Mesenteric fat pad (tissue), 1 donor: Measurements from ENCODE around the gene PROSER2. TPM values are rescaled to one million over a fixed set of nuclear protein-coding genes. Genes with fewer than 3 reads are reported as not detected.

Experiments
- DNase-seq: peaks from one replicate; pipeline ENCODE4 v3.0.0-alpha.2; 2020; ENCODE audit warnings: low spot score
- total RNA-seq: library from RNA; stranded (reverse); fragmentation: NEBNext Ultra II Directional; extraction: Animal tissue kit (Norgen Biotek cat#: 25700); gene quantifications from one replicate; pipeline ENCODE4 v1.2.1, GENCODE V29; 2021
- donor health status: DM: yes; HTN: yes; CAD: no.

PROSER2 gene
- total RNA-seq, 1 donor from 2014 or later, result 9.1 TPM

DNA sequence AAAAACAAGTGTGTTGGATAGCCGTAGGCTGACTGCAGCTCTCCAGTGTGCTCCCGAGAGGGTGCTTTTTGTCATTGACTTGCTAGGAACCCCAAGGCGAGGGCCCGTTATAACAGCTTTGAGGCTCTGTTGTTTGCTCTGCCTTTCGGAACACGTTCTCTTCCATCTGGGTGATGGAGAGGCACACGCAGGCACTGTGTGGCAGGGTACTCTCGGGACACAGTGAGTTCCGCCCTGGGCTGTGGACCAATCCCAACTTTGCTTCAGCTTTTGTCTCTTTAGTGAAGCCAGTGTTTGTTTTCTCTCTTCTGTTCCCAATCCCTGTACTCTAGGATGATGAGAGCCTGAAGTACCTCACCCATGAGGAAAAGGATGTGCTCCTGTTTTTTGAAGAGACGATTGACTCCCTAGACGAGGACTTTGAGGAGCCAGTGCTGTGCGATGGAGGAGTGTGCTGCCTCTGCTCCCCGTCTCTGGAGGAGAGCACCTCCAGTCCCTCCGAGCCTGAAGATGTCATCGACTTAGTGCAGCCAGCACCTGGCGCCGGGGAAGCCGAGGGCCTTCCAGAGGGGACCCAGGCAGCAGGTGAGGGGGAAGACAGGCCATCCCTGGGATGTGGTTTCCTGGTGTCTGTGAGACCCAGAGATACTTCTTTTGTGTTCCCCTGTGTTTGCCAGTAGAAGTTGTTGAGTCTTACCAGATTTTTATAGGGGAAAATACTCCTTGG lies 43.2 kb downstream of the PROSER2 start:
- DNase-seq, result no peak

DNA sequence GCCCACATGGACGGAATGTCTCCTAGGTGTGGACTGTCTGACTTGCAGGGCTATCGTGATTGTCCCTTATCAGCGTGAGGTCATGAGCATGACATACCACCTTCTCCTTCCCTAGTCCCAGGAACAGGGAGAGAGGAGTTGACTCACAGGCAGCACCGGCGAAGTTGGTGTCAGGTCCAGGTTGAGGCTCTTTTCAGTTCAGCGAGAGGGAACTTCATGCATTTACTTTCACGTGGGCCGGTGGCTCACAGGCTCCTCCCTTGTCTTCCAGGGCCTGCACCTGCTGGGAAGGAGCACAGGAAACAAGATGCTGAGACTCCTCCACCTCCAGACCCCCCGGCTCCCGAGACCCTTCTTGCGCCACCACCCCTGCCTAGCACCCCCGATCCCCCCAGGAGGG lies 46.1 kb downstream of the PROSER2 start:
- no peak for DNase-seq

DNA sequence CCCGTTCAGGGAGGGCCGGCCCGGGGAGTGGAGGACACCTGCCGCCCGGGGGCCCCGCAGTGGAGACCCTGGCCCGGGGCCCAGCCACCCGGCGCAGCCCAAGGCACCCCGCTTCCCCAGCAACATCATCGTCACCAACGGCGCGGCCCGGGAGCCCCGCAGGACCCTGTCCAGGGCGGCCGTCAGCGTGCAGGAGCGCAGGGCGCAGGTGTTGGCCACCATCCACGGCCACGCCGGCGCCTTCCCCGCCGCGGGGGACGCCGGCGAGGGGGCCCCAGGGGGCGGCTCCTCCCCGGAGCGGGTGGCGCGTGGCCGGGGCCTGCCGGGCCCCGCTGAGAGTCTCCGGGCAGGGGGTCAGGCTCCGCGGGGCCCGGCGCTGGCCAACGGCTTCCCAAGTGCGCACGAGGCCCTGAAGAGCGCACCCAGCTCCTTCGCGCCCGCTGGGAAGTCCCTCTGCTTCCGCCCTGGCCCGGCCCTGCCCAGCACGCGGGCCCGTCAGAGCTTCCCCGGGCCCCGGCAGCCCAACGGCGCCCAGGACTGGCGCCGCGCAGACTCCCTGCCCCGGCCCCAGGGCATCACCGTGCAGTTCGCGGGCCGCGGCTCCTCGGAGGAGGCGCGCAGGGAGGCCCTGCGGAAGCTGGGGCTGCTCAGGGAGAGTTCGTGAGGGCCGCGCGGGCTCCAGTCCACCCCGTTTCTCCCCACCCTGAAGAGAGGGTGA lies 46.7 kb downstream of the PROSER2 start:
- no peak for DNase-seq

DNA sequence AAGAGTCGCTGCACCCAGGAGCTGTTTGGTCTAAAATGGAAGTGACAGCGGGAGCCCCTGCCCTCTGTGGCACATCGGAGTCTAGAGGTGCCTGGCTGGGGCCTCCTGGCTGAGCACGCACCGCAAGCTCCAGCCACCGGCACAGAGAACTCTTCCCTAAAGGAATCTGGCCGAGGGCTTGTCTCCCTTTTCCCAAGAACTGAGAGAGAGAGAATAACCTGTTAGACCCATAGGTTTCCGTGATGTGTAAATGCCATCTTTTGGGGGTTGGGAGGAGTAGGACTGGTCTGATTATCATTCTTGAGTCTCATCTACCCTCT lies 47.3 kb downstream of the PROSER2 start:
- DNase-seq, result no peak

DNA sequence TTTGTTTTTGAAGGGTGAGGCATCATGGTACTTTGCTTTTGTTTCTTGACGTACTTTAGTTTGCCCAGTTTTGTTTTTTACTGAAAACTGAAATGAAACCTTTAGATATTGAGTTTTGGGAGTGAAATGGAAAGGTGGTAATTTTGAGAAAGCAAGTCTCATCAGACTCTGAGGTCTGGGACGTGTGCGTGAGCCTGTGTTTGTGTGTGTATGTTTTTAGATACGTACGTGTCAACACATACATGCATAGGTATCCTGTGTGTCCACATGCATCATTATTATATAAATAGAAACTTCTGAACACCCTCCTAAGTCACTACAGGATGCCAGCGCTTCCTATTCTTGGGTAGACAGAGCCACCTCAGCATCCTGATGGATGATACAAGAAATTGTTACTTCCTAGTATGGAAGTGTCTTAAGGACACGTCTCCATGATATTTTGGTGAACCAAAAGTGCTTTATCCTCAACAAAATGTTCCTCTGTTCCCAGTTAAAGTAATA lies 47.8 kb downstream of the PROSER2 start:
- no peak for DNase-seq

DNA sequence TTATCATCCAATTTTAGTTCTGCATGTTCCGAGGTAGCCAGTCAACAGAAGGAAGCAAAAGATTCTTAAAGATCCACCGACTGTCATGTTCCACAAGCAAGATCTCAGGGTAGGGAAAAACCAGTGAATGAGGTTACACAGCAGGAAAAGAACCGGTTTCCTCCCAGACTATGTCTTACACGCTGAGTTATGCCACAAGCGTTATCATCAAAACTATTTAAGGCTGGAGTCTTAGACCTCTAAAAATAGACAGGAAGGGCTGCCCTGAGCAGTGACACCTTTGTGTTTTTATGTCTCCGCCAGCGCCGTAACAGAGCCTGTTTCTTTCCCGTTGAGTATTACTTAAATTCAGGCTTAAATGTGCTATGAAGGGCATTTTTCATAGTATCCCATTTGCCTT lies 48.3 kb downstream of the PROSER2 start:
- no peak for DNase-seq

DNA sequence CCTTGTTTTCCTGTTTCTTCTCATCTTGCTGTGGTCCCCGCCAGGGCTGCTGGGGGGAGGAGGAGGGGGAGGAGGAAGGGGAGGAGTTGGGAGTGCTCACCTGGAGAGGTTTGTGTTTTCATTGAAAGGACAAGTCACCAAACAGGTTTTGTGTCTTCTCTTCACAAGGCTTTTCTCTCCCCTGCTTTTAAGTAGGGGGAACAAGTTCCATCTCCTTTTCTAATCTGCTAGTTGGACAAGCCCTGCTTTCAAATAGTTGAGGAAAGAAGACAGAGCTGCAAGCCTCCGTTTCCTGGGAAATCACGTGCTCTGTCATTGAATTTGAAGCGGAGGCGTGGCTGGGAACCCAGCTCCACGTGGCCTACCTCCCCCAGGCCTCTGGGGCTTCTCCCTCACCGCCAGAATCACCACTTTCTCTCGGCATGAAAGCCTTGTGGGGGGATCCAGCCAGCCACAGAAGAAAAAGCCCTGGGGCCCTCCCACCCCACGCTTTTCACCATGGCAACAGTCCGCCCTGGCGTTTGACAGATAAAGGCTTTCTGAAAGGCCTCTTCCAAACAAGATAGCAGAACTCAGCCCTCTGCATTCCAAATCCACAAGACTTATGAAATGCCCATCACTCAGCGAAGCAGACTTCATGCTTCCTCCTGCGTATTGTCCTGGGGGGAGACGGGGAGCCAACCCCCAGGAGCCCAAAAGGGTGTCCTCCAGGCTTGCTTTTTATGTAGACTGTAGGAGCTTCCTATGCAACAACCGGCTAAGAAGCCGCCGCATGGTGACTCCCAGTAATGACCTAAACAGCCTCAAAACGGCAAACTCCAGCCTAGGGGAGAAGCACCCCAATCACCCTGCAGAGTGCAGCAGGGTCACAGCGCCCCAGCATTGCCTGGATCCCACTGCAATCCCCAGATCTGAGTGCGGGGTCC lies 51.7 kb downstream of the PROSER2 start:
- DNase-seq, result no peak

DNA sequence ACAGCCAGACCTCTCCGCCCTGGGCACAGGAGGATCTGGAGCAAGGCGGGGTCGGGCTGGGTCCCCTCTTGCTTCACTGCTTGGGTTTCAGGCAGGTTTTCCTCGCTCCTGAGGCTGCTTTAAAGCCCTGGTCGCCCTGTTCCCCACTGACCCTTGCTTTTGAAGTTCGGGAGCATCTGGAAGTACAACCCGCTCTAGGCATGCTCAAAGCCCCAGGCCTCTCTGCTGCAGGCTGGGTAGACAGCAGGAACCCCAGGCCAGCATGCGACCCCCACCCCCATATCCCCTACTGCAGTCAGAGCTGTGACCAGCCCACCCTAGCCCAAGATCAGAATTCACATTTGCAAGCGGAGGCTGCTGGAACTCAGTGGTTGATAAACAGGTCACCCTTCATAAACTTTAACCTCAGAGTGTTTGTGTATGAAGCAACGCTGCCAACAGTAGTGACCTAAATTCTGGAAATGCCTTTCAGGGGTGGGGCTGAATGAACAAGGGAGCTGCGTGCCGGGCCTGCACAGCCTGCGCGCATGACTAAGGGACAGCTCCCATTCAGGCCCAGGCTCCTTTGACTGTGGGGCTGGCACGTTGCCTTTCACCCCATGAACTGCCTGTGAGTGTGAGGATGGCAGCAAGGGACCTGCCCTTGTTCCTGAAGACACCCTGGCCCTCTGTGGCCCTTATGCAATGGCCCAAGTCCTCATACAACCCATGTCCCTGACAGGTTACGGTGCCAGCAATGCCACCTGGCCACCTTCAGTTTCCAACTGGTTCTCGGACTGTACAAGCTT lies 52.5 kb downstream of the PROSER2 start:
- DNase-seq, result no peak

DNA sequence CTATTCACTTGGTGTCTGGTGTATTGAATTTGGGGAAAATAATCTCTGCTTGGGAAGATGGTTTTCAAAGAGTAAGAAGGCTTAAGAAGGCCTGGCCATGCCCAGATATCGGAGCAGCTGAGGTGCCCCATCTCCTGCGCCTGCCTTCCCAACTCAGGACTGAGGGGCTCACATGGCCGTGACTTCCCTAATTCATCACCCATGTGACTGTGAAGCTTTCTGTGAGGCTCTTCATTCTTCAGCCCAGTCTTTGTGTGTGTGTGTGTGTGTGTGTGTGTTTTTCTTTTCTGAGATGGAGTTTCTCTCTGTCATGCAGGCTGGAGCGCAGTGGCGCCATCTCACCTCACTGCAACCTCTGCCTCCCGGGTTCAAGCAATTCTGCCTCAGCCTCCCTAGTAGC lies 53.2 kb downstream of the PROSER2 start:
- DNase-seq, result no peak

DNA sequence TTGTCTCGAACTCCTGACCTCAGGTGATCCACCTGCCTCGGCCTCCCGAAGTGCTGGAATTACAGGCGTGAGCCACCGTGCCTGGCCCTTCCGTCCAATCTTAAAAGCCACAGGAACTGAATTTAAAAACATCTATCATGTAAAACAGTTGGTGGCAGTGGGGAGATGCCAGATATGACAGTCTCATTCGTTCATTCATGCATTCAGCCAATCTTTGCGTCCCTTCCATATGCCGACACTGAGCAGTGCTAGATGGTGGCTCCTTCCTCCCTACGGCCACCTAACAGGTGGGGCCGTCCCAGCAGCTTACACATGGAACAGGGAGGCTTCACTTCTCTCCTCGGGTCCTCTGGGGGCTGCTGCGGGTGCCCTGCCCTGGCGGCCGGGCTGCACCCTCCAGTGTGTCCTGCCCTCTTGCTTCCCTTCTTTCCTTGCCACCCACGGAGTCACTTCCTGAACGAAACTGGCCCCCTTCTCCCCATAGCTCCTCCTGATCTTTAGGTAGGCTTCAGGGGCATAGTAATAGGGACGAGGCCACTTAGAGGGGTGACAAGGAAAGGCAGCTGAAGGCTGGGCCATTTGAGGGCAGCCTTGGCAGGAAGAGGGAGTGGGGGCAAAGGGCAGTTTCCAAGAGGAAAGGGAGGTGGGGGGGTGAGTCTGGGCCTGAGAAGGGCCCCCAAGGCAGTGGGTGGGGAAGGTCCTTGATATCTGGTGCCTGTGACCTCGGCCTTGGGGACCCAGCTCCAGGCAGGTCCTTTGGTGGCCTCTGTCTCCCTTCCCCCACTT lies 53.8 kb downstream of the PROSER2 start:
- DNase-seq, result no peak

DNA sequence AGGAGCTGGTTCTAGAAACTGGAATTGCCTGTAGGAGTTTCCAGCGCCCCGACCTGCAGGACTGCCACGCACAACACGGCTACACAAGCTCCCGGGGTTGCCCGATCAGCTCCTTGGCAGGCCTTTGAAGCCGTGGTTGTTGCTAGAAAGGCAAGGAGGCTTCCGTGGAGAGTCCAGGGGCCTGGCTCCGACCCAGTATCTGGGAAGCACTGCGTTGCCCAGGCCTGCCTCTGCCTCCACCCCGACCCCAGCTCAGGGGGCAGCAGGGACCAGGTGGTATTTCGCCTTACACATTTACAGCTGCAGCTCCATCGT lies 54.4 kb downstream of the PROSER2 start:
- DNase-seq, result no peak

DNA sequence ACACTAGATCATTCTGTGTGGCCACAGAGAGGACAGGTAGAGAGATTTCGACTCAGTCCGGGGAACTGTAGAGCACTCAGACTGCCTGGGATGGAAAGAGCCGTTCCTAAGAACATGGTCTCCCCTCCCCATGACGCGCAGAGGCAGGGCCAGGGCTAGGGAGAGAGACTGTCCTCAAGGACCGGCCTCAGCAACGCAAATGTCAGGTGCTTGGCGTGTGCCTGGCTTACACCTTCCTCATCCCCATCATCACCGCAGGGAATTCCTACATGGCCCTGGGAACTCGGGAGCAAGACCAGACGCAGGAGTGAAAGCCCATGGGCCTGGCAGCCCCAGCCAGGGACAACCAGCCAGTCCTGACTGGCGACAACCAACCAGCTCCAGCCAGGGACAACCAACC lies 55.6 kb downstream of the PROSER2 start:
- DNase-seq, result no peak

DNA sequence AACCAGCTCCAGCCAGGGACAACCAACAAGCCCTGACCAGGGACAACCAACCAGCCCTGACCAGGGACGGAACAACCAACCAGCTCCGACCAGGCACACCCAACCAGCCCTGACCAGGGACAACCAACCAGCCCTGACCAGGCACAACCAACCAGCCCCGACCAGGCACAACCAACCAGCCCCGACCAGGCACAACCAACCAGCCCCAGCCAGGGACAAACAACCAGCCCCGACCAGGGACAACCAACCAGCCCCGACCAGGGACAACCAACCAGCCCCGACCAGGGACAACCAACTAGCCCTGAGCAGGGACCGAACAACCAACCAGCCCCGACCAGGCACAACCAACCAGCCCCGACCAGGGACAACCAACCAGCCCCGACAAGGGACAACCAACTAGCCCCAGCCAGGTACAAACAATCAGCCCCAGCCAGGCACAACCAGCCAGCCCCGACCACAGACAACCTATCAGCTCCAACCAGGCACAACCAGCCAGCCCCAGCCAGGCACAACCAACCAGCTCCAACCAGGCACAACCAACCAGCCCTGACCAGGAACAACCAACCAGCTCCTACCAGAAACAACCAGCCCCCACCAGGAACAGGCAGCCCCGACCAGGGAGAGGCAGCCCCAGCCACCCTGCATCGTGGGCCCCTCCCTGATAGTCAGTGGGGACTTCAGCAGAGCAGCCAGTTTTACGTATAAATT lies 56.4 kb downstream of the PROSER2 start:
- DNase-seq, result no peak

DNA sequence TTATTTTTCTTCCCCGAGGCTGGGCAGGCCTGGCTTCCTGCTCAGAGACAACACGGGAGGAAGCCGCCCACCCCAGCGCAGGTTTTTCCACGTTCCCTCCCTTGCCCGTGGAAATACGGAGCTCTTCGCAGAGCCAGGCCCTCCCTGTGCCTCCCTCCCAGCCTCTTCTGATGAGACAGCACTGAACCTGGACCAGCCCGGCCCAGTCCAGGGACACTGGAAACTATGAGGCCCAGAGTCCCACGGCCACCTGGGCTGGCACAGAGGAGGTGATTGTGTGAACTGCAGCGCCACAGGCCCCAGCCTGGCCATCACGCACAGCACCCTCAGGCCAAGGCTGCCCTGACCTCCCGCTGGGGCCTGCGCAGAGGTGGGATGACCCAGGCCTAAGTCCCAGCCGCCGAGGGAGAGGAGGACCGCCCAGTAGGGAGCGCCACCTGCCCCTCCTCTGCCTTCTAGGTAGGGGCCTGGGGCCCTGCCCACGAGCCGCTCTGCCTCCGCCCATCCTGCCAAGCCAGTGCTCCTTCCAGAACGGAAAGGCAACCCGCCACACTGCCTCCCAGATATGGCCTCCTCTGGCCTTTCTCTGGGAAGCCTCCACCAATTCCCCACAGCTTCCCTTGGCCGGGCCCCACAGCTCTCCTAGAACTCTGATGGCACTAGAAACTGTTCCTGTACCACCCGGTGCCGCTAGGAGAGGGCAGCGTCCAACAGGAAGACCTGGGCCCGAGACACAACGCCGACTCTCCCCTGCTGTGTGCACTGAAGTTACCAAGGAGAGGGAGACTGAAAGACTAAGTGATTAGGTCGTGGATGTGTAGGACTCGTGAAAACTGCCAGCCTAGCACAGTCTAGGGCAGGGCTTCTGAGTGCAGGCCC lies 57.2 kb downstream of the PROSER2 start:
- no peak for DNase-seq

DNA sequence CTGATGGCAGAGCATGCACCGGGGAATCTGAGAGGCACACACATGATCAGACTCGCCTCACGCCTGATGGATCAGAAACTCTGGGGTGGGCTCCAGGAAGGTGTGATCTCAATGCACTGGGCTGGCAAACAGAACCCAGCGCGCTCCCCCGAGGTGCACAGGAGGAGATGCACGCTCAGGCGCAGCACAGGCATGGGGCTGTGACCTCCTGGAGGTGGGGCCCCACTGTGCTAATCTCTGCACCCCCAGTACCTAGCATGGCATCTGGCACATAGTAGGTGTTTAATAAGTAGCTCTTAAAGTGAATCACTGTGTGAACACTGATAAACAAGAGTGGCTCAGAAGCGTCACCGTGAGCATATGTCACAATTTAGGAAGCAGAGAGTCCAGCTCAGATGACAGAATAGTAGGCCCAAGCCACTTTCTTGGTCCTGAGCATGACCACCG lies 57.9 kb downstream of the PROSER2 start:
- no peak for DNase-seq

DNA sequence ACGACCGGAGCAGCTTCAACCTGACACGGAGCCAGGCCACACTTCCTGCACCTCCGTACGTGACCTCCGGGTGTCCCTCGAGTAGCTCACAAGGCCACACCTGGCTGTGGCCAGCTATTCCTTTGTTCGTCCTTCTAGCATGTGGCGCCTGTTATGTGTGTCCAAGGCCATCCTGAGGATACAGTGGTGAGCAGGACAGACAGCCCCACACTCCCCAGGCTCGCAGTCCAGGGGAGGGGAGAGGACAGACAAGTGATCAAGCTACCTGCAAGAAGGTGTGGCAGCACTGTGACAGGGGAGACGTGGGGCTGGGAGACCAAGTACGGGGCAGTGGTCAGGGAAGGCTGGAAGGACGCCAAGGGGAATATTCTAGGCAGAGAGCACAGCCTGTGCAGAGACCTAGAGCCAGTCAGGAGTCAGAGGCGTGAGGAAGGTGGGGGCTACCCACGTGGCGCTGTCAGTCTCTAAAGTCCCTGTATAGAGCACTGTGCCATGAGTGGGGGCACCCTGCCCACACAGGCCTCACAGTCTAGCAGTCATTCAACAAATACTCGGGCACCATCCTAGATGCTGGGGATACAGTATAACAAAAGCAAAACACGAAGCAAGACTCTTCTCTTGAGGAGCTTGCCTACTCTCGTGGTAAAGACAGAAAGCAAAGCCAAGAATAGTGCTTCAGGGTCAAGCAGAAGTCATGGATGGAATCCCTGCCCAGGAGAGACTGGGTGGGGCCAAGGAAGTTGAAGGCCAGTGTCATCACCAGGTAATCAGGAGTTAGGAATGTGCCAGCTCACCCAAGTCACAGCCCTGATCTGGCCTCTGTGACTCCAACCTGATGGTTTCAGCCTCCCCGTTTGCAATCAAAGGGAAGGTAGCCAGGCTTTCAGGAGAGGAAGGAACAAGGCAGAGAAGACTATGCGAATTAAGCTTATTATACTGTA lies 58.6 kb downstream of the PROSER2 start:
- no peak for DNase-seq

DNA sequence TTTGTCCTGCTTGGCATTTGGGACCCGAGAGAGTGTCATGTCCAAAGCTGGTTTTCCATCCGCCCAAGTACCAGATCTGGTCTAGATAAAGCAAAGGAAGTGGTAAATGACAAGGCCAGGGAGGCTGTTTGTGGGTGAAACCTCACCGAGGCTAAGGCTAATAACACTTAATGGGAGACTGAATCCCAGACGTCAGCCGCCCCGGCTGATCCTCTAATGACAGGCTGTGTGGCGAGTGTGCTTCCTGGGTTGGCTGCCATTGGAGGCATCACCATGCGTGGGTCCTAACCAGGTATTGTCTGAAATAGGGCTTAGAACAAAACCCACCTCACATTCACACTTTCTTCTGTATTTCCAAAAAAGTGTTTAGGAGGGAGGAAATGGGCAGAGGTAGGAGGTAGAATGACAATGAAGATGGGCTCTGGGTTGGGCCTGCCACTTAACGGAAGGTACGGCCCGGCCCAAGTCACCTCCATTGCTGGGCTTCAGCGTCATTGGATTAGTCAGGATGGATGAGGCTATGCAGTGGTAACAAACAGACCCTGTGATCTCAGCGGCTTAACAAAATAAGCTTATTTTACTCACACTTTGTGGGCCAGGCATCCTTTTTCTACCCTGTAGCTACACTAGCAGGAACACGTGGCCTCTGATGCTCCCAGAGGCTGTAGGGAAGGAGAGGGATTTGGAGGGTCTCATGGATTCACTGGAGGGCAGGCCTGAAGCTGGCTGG lies 59.7 kb downstream of the PROSER2 start:
- no peak for DNase-seq
